ENCODE results near the gene CLEC2A.

The CLEC2A gene

GRCh38 chr12:9931245-9931644, 925 bp downstream of the CLEC2A start:
- Histone ChIP-seq H3K9me3 (ENCODE audit: control insufficient read depth, insufficient read depth, low read length) (no peaks in the 10 kb centered on the region), H3K27me3 (ENCODE audit: control insufficient read depth, insufficient read depth, low read length) (no peaks in the 10 kb centered on the region), H3K9ac (ENCODE audit: low read depth, low read length) (no peak overlapping the region), H3K36me3 (ENCODE audit: control insufficient read depth, insufficient read depth, low read length) (no peaks in the 10 kb centered on the region), H3K4me1 (ENCODE audit: control insufficient read depth, insufficient read depth, low read length) (no peaks in the 10 kb centered on the region), H3K4me3 (ENCODE audit: low read depth, low read length) (no peak overlapping the region)

- Histone ChIP-seq H3K4me1 (ENCODE audit: control insufficient read depth, insufficient read depth, low read length) (no peaks in the 10 kb centered on the region), H3K9ac (ENCODE audit: low read depth, low read length) (no peak overlapping the region), H3K4me3 (ENCODE audit: low read depth, low read length) (no peak overlapping the region), H3K9me3 (ENCODE audit: control insufficient read depth, insufficient read depth, low read length) (no peaks in the 10 kb centered on the region), H3K27me3 (ENCODE audit: control insufficient read depth, insufficient read depth, low read length) (no peaks in the 10 kb centered on the region), H3K36me3 (ENCODE audit: control insufficient read depth, insufficient read depth, low read length) (no peaks in the 10 kb centered on the region)
Measured at GRCh38 chr12:9928607-9929006, 3.6 kb downstream of the CLEC2A start.

GRCh38 chr12:9926876-9927275, 5.3 kb downstream of the CLEC2A start:
- Histone ChIP-seq H3K9ac (ENCODE audit: low read depth, low read length) (no peak overlapping the region), H3K4me1 (ENCODE audit: control insufficient read depth, insufficient read depth, low read length) (no peaks in the 10 kb centered on the region), H3K27me3 (ENCODE audit: control insufficient read depth, insufficient read depth, low read length) (no peaks in the 10 kb centered on the region), H3K9me3 (ENCODE audit: control insufficient read depth, insufficient read depth, low read length) (no peaks in the 10 kb centered on the region), H3K36me3 (ENCODE audit: control insufficient read depth, insufficient read depth, low read length) (no peaks in the 10 kb centered on the region), H3K4me3 (ENCODE audit: low read depth, low read length) (no peak overlapping the region)

GRCh38 chr12:9925705-9926393, 6.3 kb downstream of the CLEC2A start:
- Histone ChIP-seq H3K4me3 (ENCODE audit: low read depth, low read length) (no peak overlapping the region), H3K9me3 (ENCODE audit: control insufficient read depth, insufficient read depth, low read length) (no peaks in the 10 kb centered on the region), H3K9ac (ENCODE audit: low read depth, low read length) (no peak overlapping the region), H3K4me1 (ENCODE audit: control insufficient read depth, insufficient read depth, low read length) (no peaks in the 10 kb centered on the region), H3K27me3 (ENCODE audit: control insufficient read depth, insufficient read depth, low read length) (no peaks in the 10 kb centered on the region), H3K36me3 (ENCODE audit: control insufficient read depth, insufficient read depth, low read length) (no peaks in the 10 kb centered on the region)

DNA sequence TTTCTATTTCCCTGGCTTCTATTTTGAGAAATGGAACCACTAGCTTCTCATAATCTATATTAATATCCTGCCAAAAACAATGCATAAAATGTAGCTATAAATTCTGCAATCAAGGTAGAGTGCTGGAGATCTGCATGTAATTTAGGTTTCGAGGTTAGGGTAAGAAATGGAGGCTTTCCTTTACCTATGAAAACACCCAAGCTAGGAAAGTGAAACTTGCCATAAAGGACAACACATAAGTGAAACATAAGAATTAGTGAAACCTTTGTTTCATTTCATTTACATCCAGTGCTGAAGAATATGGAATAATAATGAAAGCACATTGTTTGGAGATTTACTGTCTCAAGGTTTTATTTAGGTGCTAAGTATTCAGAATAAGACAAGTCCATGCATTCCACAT, 9.7 kb downstream of the CLEC2A start:
- no peaks in the 10 kb centered on the region for H3K4me1 ChIP-seq (ENCODE audit: control insufficient read depth, insufficient read depth, low read length)
- H3K36me3 ChIP-seq (ENCODE audit: control insufficient read depth, insufficient read depth, low read length): no peaks in the 10 kb centered on the region
- no peaks in the 10 kb centered on the region for H3K27me3 ChIP-seq (ENCODE audit: control insufficient read depth, insufficient read depth, low read length)
- H3K9me3 ChIP-seq (ENCODE audit: control insufficient read depth, insufficient read depth, low read length): no peaks in the 10 kb centered on the region
- H3K4me3 ChIP-seq (ENCODE audit: low read depth, low read length): no peak overlapping the region
- no peak overlapping the region for H3K9ac ChIP-seq (ENCODE audit: low read depth, low read length)

DNA sequence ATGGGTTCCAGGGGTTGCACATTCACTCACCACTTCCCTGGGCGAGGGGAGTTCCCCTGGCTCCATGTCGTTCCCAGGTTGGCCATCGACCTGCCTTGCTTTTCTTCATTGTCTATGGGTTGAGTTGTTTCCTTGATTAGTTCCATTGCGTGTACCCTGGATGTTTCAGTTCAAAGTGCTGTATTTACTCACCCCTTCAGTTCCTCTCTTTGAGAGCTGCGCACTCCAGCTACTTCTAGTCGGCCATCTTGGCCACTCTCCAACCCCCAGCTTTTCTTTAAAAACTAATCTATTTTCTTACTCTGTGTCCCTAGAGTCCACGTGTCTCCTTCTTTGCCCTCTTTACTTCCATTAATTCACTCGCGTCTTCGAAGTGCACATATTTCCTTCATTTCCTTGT, 11.7 kb downstream of the CLEC2A start:
- no peak overlapping the region for H3K4me3 ChIP-seq (ENCODE audit: low read depth, low read length)
- no peaks in the 10 kb centered on the region for H3K9me3 ChIP-seq (ENCODE audit: control insufficient read depth, insufficient read depth, low read length)
- H3K36me3 ChIP-seq (ENCODE audit: control insufficient read depth, insufficient read depth, low read length): no peaks in the 10 kb centered on the region
- no peaks in the 10 kb centered on the region for H3K27me3 ChIP-seq (ENCODE audit: control insufficient read depth, insufficient read depth, low read length)
- H3K4me1 ChIP-seq (ENCODE audit: control insufficient read depth, insufficient read depth, low read length): no peaks in the 10 kb centered on the region
- no peak overlapping the region for H3K9ac ChIP-seq (ENCODE audit: low read depth, low read length)

DNA sequence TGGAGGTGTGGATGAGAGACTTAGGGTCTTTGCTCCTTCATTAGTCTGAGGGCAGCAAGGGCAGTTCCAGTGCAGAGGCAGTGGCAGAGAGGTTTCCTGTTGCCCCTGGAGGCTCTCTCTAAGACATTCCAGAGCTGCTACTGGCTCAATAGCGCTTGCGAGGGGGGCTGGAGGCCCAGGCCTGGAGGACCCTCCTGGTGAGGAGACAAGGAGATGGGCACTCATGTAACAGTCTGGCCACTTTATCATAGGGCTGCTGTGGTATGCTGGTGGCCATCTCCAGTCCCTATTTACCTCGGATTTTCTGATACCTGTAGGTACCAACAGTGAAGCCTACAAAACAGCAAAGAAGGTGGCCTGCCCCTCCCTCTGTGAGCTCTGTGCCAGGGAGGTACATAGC, 12.7 kb downstream of the CLEC2A start:
- Histone ChIP-seq H3K9me3 (ENCODE audit: control insufficient read depth, insufficient read depth, low read length) (no peaks in the 10 kb centered on the region), H3K9ac (ENCODE audit: low read depth, low read length) (no peak overlapping the region), H3K36me3 (ENCODE audit: control insufficient read depth, insufficient read depth, low read length) (no peaks in the 10 kb centered on the region), H3K4me3 (ENCODE audit: low read depth, low read length) (no peak overlapping the region), H3K4me1 (ENCODE audit: control insufficient read depth, insufficient read depth, low read length) (no peaks in the 10 kb centered on the region), H3K27me3 (ENCODE audit: control insufficient read depth, insufficient read depth, low read length) (no peaks in the 10 kb centered on the region)

DNA sequence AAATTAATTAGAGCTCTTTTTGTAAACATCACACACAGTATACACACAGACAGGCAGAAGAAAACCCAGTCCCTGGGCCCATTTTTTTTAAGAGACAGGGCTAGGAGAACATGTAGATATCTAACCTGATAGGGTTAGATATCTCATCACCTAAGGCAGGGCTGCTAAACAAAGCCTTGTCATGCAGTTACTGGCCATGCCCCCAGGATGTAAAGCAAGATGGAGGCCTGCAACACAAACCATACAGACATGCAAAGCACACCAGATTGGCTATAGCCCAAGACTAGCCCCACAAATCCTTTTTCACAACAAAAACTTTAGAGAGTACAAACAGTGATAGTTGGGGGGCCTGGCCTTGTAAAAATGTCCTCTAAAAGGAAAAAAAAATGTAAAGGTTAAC, 20.5 kb downstream of the CLEC2A start:
- Histone ChIP-seq H3K9ac (ENCODE audit: low read depth, low read length) (no peak overlapping the region), H3K4me1 (ENCODE audit: control insufficient read depth, insufficient read depth, low read length) (no peaks in the 10 kb centered on the region), H3K9me3 (ENCODE audit: control insufficient read depth, insufficient read depth, low read length) (peaks cover 20% of the 10 kb centered on the region), H3K36me3 (ENCODE audit: control insufficient read depth, insufficient read depth, low read length) (no peaks in the 10 kb centered on the region), H3K4me3 (ENCODE audit: low read depth, low read length) (no peak overlapping the region), H3K27me3 (ENCODE audit: control insufficient read depth, insufficient read depth, low read length) (no peaks in the 10 kb centered on the region)

- no peaks in the 10 kb centered on the region for H3K36me3 ChIP-seq (ENCODE audit: control insufficient read depth, insufficient read depth, low read length)
- no peaks in the 10 kb centered on the region for H3K27me3 ChIP-seq (ENCODE audit: control insufficient read depth, insufficient read depth, low read length)
- no peak overlapping the region for H3K9ac ChIP-seq (ENCODE audit: low read depth, low read length)
- H3K4me1 ChIP-seq (ENCODE audit: control insufficient read depth, insufficient read depth, low read length): no peaks in the 10 kb centered on the region
- H3K4me3 ChIP-seq (ENCODE audit: low read depth, low read length): no peak overlapping the region
- peaks cover 20% of the 10 kb centered on the region for H3K9me3 ChIP-seq (ENCODE audit: control insufficient read depth, insufficient read depth, low read length)
Measured at GRCh38 chr12:9910716-9911421, 21.3 kb downstream of the CLEC2A start.

GRCh38 chr12:9909724-9910123, 22.4 kb downstream of the CLEC2A start:
- Histone ChIP-seq H3K4me3 (ENCODE audit: low read depth, low read length) (no peak overlapping the region), H3K27me3 (ENCODE audit: control insufficient read depth, insufficient read depth, low read length) (no peaks in the 10 kb centered on the region), H3K4me1 (ENCODE audit: control insufficient read depth, insufficient read depth, low read length) (no peaks in the 10 kb centered on the region), H3K36me3 (ENCODE audit: control insufficient read depth, insufficient read depth, low read length) (no peaks in the 10 kb centered on the region), H3K9ac (ENCODE audit: low read depth, low read length) (no peak overlapping the region), H3K9me3 (ENCODE audit: control insufficient read depth, insufficient read depth, low read length) (peaks cover 20% of the 10 kb centered on the region)

DNA sequence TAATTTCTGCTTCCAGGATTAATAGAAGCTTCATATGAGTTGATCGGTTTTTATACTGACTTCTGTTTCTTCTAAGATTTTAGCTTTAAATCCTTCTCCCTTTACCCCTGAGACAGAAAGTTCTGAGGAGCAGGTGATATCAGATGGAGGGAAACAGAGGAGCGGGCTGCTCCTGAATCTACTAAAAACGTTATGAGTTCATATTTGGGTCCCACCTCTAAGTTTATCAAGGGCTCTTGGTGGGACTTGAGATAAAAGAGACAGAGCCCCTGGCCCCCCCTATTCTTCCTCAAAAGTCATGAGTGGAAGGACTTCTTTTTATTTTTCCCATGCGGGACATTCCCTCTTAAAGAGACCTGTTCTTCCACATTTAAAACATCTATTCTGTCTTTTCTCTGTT, 23.8 kb downstream of the CLEC2A start:
- H3K9me3 ChIP-seq (ENCODE audit: control insufficient read depth, insufficient read depth, low read length): peaks cover 20% of the 10 kb centered on the region
- no peak overlapping the region for H3K9ac ChIP-seq (ENCODE audit: low read depth, low read length)
- no peak overlapping the region for H3K4me3 ChIP-seq (ENCODE audit: low read depth, low read length)
- H3K4me1 ChIP-seq (ENCODE audit: control insufficient read depth, insufficient read depth, low read length): no peaks in the 10 kb centered on the region
- H3K36me3 ChIP-seq (ENCODE audit: control insufficient read depth, insufficient read depth, low read length): no peaks in the 10 kb centered on the region
- H3K27me3 ChIP-seq (ENCODE audit: control insufficient read depth, insufficient read depth, low read length): no peaks in the 10 kb centered on the region

DNA sequence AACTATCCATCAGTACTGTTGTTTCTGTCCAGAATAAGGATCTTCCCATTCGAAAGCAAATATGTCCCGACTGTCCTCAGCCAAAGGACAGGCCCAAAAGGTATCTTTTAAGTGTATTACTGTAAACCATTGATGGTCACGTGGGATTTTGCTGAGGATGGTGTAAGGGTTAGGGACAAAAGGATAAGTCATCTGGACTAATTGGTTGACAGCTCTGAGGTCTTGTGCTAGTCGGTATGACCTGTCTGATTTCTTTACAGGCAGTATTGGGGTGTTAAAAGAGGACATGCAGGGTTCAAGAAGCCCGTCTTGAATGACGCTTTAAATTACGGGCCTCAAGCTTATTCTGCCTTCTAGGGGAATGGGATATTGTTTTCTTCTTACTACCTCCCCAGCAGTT, 24.4 kb downstream of the CLEC2A start:
- Histone ChIP-seq H3K4me3 (ENCODE audit: low read depth, low read length) (no peak overlapping the region), H3K9ac (ENCODE audit: low read depth, low read length) (no peak overlapping the region), H3K27me3 (ENCODE audit: control insufficient read depth, insufficient read depth, low read length) (no peaks in the 10 kb centered on the region), H3K4me1 (ENCODE audit: control insufficient read depth, insufficient read depth, low read length) (no peaks in the 10 kb centered on the region), H3K9me3 (ENCODE audit: control insufficient read depth, insufficient read depth, low read length) (peaks cover 20% of the 10 kb centered on the region), H3K36me3 (ENCODE audit: control insufficient read depth, insufficient read depth, low read length) (no peaks in the 10 kb centered on the region)
